Brain microvascular endothelial cell (primary cell): Measurements from ENCODE around the gene ITPKA.

Source experiments
- DNase-seq: peaks from one replicate; pipeline ENCODE4 v3.0.0-alpha.2; 2020
- H3K27ac ChIP-seq: fragments of 250-450 bp; sonication (Bioruptor Pico); 2 replicates; pipeline ENCODE4 v1.5.1; 2020; ENCODE audit warnings: mild to moderate bottlenecking, moderate library complexity
- H3K27me3 ChIP-seq: fragments of 250-450 bp; sonication (Bioruptor Pico); replicated peaks from 2 replicates; pipeline ENCODE4 v1.5.1; 2020; ENCODE audit warnings: mild to moderate bottlenecking
- H3K36me3 ChIP-seq: fragments of 250-450 bp; sonication (Bioruptor Pico); replicated peaks from 2 replicates; pipeline ENCODE4 v1.5.1; 2020; ENCODE audit warnings: mild to moderate bottlenecking
- H3K4me3 ChIP-seq: 2 replicates; pipeline ENCODE4 v1.5.1; 2011; ENCODE audit warnings: low read depth, mild to moderate bottlenecking, control low read depth, low read length, moderate library complexity
- in situ Hi-C: cut with HindIII; loops from 2 replicates; pipeline ENCODE4 v1.10.0; 2017; ENCODE audit warnings: low sequenced_read_pairs, low pct_ligation_motif_present
- TF ChIP-seq, protein P1 (sequence below): IDR thresholded peaks from 2 replicates; pipeline ENCODE4 v1.5.1; 2011; ENCODE audit warnings: low read depth, mild to moderate bottlenecking, moderate library complexity, low read length, control low read depth, inconsistent platforms; ENCODE audit errors: missing control alignments

ITPKA gene

DNA sequence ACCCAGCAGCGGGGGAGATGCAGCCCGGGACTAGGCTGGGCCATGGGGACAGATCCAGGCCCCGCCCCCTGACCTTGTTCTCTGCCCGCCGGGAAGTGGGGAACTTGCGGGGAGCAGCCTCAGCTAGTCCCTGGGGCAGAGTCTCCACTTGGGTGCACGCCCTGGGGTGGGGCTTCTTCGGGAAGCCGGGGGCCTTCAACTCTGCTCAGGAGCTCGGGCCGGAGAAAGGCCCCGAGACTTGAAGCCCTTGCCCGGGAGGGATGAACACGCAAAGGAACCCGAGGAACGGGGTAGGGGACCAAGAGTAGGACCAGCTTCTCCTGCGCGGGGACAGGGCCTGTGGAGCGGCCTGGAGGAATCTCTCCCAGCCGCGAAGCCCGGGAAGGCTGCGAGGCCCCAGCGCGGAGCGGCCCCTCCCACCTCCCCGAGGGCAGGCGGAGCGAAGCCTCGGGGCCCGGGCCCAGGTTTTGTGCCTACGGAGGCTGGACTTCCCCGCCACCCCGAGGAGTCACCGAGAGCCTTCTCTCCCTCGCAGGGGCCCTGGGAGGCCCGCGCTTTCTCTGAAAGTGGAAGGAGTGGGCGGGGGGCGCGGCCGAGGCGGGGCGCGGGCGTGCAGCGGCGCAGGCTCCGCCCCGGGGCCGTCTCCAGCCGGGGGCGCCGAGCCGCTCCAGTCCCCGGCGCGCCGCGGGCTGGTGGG is at the start of gene ITPKA:
TSS of gene ITPKA (plus strand) at position 670 of the 697 bp plus-strand sequence. CDS start 54 bp downstream, outside the sequence.
- in situ Hi-C loops: no loop called here
- Histone ChIP-seq H3K27ac (no peak within 1 kb of the TSS), H3K36me3 (no peaks in the 10 kb centered on the region), H3K27me3 (peaks cover 27% of the 10 kb centered on the region), H3K4me3 (peak within 1 kb of the TSS; percentile 51)
- peak; percentile 24 for DNase-seq
- TF ChIP-seq, protein P1, sequence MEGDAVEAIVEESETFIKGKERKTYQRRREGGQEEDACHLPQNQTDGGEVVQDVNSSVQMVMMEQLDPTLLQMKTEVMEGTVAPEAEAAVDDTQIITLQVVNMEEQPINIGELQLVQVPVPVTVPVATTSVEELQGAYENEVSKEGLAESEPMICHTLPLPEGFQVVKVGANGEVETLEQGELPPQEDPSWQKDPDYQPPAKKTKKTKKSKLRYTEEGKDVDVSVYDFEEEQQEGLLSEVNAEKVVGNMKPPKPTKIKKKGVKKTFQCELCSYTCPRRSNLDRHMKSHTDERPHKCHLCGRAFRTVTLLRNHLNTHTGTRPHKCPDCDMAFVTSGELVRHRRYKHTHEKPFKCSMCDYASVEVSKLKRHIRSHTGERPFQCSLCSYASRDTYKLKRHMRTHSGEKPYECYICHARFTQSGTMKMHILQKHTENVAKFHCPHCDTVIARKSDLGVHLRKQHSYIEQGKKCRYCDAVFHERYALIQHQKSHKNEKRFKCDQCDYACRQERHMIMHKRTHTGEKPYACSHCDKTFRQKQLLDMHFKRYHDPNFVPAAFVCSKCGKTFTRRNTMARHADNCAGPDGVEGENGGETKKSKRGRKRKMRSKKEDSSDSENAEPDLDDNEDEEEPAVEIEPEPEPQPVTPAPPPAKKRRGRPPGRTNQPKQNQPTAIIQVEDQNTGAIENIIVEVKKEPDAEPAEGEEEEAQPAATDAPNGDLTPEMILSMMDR: no peak

DNA sequence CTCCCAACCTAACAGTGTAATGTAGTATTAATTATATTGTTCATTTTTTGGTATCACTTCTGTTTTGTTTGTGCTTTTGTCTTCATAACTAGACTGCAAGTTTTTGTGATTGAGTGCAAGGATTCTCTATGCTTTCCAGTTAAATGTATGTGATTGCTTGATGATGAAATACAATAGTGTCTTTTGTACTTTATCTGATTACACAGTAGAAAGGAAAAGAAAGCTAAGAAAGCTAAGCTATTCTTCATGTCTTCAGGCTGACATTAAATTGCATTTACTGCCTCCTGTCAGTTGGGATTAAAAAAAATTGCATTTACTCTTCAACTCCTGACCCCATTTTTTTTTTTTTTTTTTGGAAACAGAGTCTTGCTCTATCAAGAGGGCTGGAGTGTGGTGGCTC is 48.3 kb upstream of the ITPKA start:
- DNase-seq: no peak
- TF ChIP-seq, protein P1: no peak
- H3K4me3 ChIP-seq: no peak overlapping the region
- H3K27ac ChIP-seq: no peak overlapping the region
- peaks cover 13% of the 10 kb centered on the region for H3K36me3 ChIP-seq
- in situ Hi-C loops: no loop called here
- H3K27me3 ChIP-seq: no peaks in the 10 kb centered on the region

DNA sequence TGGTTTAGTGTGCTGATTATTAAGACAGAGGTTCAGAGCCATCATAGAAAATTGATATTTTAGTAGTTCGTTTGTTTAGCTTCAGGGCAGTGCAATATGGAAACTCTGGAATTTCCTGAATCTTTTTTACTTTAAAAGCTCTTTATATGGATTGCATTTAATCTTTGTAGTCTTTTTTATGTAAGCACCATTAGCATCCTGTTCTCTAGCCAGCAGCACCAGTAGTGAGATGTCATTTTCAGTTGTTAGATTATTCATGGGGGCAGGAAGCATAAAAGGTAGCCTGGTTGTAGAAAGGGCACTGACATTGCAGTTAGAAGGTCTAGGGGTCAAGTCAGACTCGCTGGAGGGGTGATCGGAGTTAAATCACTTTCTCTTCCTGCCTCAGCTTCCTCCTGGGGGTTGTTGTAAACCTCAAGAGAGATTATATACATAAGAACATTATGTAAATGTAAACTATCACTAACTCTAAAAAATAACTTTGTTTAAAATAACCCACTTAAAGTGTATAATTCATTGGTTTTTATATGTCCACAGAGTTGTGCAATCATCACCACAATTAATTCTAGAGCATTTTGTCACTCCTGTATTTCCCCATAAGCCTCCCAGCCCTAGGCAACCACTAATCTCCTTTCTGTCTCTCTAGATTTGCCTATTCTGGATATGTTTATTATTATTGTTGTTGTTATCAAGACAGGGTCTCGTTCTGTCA is 31.4 kb upstream of the ITPKA start:
- Histone ChIP-seq H3K36me3 (peaks cover 20% of the 10 kb centered on the region), H3K4me3 (no peak overlapping the region), H3K27me3 (no peaks in the 10 kb centered on the region), H3K27ac (no peak overlapping the region)
- DNase-seq: no peak
- TF ChIP-seq, protein P1: no peak
- in situ Hi-C loops: no loop called here

- TF ChIP-seq, protein P1: no peak
- peaks cover 16% of the 10 kb centered on the region for H3K36me3 ChIP-seq
- no peak overlapping the region for H3K27ac ChIP-seq
- no peak for DNase-seq
- H3K4me3 ChIP-seq: no peak overlapping the region
- H3K27me3 ChIP-seq: no peaks in the 10 kb centered on the region
- in situ Hi-C loops: no loop called here
These were observed 28.6 kb upstream of the ITPKA start for GRCh38 chr15:41464889-41465580.

- TF ChIP-seq, protein P1: peak; percentile 89
- H3K36me3 ChIP-seq: peaks cover 18% of the 10 kb centered on the region
- no peak overlapping the region for H3K27ac ChIP-seq
- H3K27me3 ChIP-seq: no peaks in the 10 kb centered on the region
- DNase-seq: peak; percentile 36
- in situ Hi-C loops: no loop called here
- no peak overlapping the region for H3K4me3 ChIP-seq
These were observed 27.8 kb upstream of the ITPKA start for GRCh38 chr15:41465822-41466421.
